Measurements from ENCODE around the gene WWC1. TPM values are rescaled to one million over a fixed set of nuclear protein-coding genes. Genes with fewer than 3 reads are reported as not detected.

WWC1 gene
- total RNA-seq, 1 donor from 2014 or later: 2.4 TPM

- H3K27ac Mint-ChIP-seq: no peak overlapping the region
- H3K27me3 Mint-ChIP-seq: no peaks in the 10 kb centered on the region
- no peak for DNase-seq
- no peaks in the 10 kb centered on the region for H3K4me1 Mint-ChIP-seq
- H3K9me3 Mint-ChIP-seq: no peaks in the 10 kb centered on the region
- H3K4me3 Mint-ChIP-seq: no peak overlapping the region
- H3K36me3 Mint-ChIP-seq (ENCODE audit: low read depth): peaks cover 52% of the 10 kb centered on the region
- intact Hi-C loops (cut with micrococcal nuclease): no loop called here
These were observed 211.3 kb downstream of the WWC1 start for GRCh38 chr5:168502563-168503237.

- Mint-ChIP-seq H3K27me3 (no peaks in the 10 kb centered on the region), H3K36me3 (ENCODE audit: low read depth) (peaks cover 87% of the 10 kb centered on the region), H3K4me3 (no peak overlapping the region), H3K4me1 (no peaks in the 10 kb centered on the region), H3K27ac (no peak overlapping the region), H3K9me3 (peaks cover 19% of the 10 kb centered on the region)
- no peak for DNase-seq
- intact Hi-C loops (cut with micrococcal nuclease): loop anchor here (5.0 kb wide), 1 partner anchor 1558 kb away; no protein-coding TSS in a partner anchor
These were observed 222.5 kb downstream of the WWC1 start for GRCh38 chr5:168513861-168514428.

Other genes with a start within 250 kb of the WWC1 start
- 140 and 143 TPM in 2 replicates for gene RARS1, start 194.8 kb downstream of the WWC1 start, total RNA-seq
- not detected in 2 replicates for gene FBLL1, start 237.7 kb downstream of the WWC1 start, total RNA-seq

Measured in activated CD4-positive, alpha-beta T cell treated with anti-CD3 and anti-CD28 coated beads, Interleukin-2, amount 10 ng/mL, durations not matched to agents 24 days and 14 days (primary cell).